ENCODE measurements around the gene CSNK1E.

The CSNK1E gene

GRCh38 chr22:38249803-38250642 is 67.2 kb downstream of the CSNK1E start:
- no peak for DNase-seq (ENCODE audit: low read depth in 2 of 2)

GRCh38 chr22:38249301-38249700 is 67.9 kb downstream of the CSNK1E start:
- DNase-seq (ENCODE audit: low read depth in 2 of 2) = no peak

GRCh38 chr22:38248280-38248679 is 69.0 kb downstream of the CSNK1E start:
- no peak for DNase-seq (ENCODE audit: low read depth in 2 of 2)

GRCh38 chr22:38247713-38248112 is 69.5 kb downstream of the CSNK1E start:
- no peak for DNase-seq (ENCODE audit: low read depth in 2 of 2)

- no peak for DNase-seq (ENCODE audit: low read depth in 2 of 2)
These were observed 70.5 kb downstream of the CSNK1E start for GRCh38 chr22:38246692-38247091.

- no peak for DNase-seq (ENCODE audit: low read depth in 2 of 2)
These were observed 71.1 kb downstream of the CSNK1E start for GRCh38 chr22:38246046-38246658.

GRCh38 chr22:38244106-38244505 is 73.1 kb downstream of the CSNK1E start:
- DNase-seq (ENCODE audit: low read depth in 2 of 2) = no peak

- no peak for DNase-seq (ENCODE audit: low read depth in 2 of 2)
These were observed 74.0 kb downstream of the CSNK1E start for GRCh38 chr22:38243007-38243765.

- DNase-seq (ENCODE audit: low read depth in 2 of 2) = no peak
These were observed 76.4 kb downstream of the CSNK1E start for GRCh38 chr22:38240734-38241252.

Data from stimulated activated CD4-positive, alpha-beta T cell treated with anti-CD3 and anti-CD28 coated beads, Interleukin-1b, Interleukin-23, amount 100 ng/mL, for 1 hour (primary cell).